SKM-1 (cell line): ENCODE results near the gene THRB.
"Not testable (repeated sequence)": the region's sequence is repeated elsewhere in the genome, so short reads cannot be mapped to it uniquely, and the experiment has no call there.

Source experiments
- DNase-seq: peaks from one replicate; lab custom pipeline; 2025; ENCODE audit not compliant: unreplicated experiment; lab: John Stamatoyannopoulos, UW

Gene THRB

DNA sequence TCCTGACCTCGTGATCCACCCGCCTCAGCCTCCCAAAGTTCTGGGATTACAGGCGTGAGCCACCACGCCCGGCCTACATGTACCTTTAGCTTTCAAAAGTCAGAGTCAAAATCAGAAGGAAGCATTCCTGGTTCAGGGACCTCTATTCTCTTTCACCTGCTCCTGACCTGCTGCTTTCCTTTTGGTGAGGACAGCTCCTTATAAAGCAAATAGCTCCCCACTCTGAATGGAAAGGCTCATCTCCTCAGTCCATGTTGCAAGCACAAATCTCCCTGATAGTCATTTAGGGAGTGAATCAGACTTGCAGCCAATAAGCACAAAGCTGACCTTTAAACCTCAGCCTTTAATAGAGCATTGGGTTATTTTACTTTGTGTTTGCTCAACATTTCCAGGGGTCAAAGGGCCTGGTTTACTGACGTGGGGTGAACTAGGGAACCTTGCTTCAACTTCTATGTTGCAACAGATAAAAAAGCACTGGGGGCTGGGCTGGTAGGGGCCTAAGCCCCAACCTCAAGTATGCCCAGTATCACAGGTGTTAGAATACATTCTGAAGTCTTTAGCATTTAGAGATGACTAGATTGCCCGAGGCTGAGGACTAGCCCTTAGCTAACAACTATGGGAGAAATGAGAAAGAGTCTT lies 43.1 kb downstream of the THRB start:
- no peak for DNase-seq

GRCh38 chr3:24450160-24450907 lies 44.3 kb downstream of the THRB start:
- DNase-seq, result no peak

- no peak for DNase-seq
Observed at GRCh38 chr3:24447836-24448235, 46.8 kb downstream of the THRB start.

GRCh38 chr3:24446032-24446431 lies 48.6 kb downstream of the THRB start:
- no peak for DNase-seq

GRCh38 chr3:24443476-24443875 lies 51.2 kb downstream of the THRB start:
- DNase-seq, result no peak

- no peak for DNase-seq
Observed at GRCh38 chr3:24440760-24441464, 53.7 kb downstream of the THRB start.

GRCh38 chr3:24439021-24439420 lies 55.6 kb downstream of the THRB start:
- no peak for DNase-seq

DNA sequence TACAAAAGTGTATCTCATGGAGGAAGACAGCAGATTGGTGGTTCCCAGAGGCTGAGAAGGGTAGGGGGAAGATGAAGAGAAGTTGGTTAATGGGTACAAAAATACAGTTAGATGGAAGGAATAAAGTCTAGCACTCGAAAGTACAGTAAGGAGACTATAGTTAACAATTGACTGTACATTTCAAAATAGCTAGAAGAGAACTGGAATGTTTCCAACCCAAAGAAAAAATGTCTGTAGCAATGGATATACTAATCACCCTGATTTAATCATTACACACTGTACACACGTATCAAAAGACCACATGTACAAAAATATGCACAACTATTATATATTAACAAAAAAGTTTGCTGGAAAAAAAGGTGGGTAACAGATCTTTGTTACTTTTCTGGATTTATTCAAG lies 57.3 kb downstream of the THRB start:
- no peak for DNase-seq

- DNase-seq, result no peak
Observed at GRCh38 chr3:24435584-24435983, 59.1 kb downstream of the THRB start.

GRCh38 chr3:24434651-24435050 lies 60.0 kb downstream of the THRB start:
- DNase-seq, result no peak

- DNase-seq, result no peak
Observed at GRCh38 chr3:24433838-24434591, 60.6 kb downstream of the THRB start.

- DNase-seq, result no peak
Observed at GRCh38 chr3:24432989-24433388, 61.7 kb downstream of the THRB start.

- DNase-seq, result no peak
Observed at GRCh38 chr3:24428481-24428880, 66.2 kb downstream of the THRB start.

GRCh38 chr3:24426896-24427295 lies 67.8 kb downstream of the THRB start:
- DNase-seq, result no peak

- not testable (repeated sequence) for DNase-seq
Observed at GRCh38 chr3:24420829-24421228, 73.8 kb downstream of the THRB start.

DNA sequence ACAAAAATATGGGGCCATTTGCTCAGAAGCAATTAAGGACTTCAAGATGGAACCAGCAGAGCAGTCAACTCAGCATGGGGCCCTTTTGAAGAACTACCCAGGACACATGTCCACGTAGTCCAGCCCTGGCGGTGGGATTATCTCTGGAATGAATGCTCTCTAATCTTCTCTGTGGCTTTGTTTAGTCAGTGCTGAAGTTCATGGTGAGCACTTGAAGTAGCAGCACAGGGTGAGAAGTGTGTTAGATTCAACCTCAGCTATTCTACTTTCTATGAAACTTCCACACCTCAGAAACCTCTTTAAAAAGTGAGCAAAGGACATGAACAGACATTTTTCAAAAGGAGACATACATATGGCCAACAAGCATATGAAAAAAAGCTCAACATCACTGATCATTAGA lies 74.4 kb downstream of the THRB start:
- DNase-seq, result no peak

GRCh38 chr3:24419067-24419791 lies 75.4 kb downstream of the THRB start:
- no peak for DNase-seq

GRCh38 chr3:24417730-24418129 lies 76.9 kb downstream of the THRB start:
- DNase-seq, result no peak

DNA sequence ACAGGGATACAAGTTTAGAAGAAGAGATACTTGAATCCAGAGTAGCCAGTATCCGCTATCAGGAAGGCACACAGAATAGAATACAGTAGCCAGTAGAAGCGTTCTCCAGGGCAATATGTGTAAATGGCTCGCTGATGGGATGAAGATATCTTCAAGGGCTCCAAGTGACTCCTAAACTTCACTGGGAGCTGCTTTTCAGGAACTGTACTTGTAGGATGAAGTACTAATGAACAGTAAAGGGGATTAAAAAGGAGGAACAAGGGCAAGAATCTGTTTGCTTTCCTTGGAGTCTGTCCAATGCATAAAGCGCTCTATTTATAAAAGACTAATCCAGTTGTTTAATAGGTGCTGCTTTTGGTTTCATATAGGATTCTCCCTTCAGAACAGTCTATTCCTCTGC lies 78.4 kb downstream of the THRB start:
- DNase-seq, result no peak

DNA sequence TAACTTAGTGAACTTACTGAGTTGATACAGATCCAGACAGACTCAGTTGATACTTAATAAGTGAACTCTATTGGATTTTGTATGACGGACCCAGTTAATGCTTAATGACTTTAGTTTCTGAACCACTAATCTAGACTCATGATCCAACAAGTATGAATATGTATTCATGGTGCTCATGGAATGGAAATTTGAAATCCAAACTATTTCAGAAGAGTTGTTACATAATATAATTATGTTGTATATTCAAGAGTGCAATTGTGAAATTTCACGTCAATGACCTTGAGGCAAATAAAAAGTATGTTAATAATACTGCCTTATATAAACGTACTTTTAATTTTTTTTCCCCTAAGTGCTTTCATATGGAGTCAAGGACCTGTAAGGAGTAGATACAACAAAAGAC lies 78.8 kb downstream of the THRB start:
- no peak for DNase-seq

GRCh38 chr3:24413662-24414061 lies 81.0 kb downstream of the THRB start:
- not testable (repeated sequence) for DNase-seq
